Mononuclear cell (primary cell): Measurements from ENCODE around the gene SYNGR4. TPM values are rescaled to one million over a fixed set of nuclear protein-coding genes. Genes with fewer than 3 reads are reported as not detected.
"Not testable (repeated sequence)": the region's sequence is repeated elsewhere in the genome, so short reads cannot be mapped to it uniquely, and the experiment has no call there.

ENCODE experiments used
- H3K27me3 ChIP-seq: 2 replicates; pipeline ENCODE4 v1.6.0; 2011; ENCODE audit warnings: low read length, control low read depth; ENCODE audit not compliant: insufficient read depth
- H3K4me1 ChIP-seq: 2 replicates; pipeline ENCODE4 v1.5.1; 2011; ENCODE audit warnings: mild to moderate bottlenecking, low read length, control low read depth; ENCODE audit not compliant: insufficient read depth
- H3K4me3 ChIP-seq: 2 replicates; pipeline ENCODE4 v1.5.1; 2011; ENCODE audit warnings: mild to moderate bottlenecking, low read length, moderate library complexity
- H3K9me3 ChIP-seq: 2 replicates; pipeline ENCODE4 v1.5.1; 2011; ENCODE audit warnings: low read depth, mild to moderate bottlenecking, control low read depth, low read length
- total RNA-seq: library from RNA; depleted of rRNA; stranded (reverse); fragments of >200 nt; gene quantifications from one replicate; pipeline ENCODE4 v1.2.3, GENCODE V29; 2012

SYNGR4 gene
- total RNA-seq, 1 donor: not detected

DNA sequence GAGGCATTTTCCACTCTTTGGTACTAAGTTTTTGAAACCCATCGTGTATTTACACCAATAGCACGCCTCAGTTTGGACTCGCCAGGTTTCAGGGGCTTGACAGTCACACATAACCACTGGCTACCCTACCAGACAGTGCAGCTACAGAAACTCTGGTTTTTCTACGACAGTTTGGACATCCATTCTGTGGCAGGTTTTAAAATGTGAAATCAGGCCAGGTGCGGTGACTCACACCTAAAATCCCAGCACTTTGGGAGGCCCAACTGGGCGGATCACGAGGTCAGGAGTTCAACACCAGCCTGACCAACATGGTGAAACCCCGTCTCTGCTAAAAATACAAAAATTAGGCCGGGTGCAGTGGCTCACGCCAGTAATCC lies 14.0 kb downstream of the SYNGR4 start:
- Histone ChIP-seq H3K9me3 (no peaks in the 10 kb centered on the region), H3K4me3 (no peak overlapping the region), H3K4me1 (no peaks in the 10 kb centered on the region), H3K27me3 (no peaks in the 10 kb centered on the region)

DNA sequence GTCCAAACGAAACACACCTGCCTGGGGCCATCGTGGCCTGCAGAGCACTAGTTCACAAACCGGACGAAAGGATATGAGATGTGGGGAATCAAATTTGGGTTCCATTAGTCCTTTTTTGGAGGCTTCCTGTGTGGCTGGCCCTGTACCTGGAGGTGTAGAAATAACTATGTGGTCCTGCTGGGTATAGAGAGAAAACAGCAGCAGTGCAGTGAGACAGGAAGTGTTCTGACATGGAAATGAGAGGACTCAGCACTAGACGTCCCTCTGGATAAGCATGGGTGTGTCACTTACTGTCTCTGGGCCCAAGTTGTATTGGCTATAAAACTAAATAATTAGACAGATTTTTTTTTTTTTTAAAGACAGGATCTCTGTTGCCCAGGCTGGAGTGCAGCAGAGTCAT lies 14.9 kb downstream of the SYNGR4 start:
- no peak overlapping the region for H3K4me3 ChIP-seq
- no peaks in the 10 kb centered on the region for H3K27me3 ChIP-seq
- no peaks in the 10 kb centered on the region for H3K9me3 ChIP-seq
- no peaks in the 10 kb centered on the region for H3K4me1 ChIP-seq

DNA sequence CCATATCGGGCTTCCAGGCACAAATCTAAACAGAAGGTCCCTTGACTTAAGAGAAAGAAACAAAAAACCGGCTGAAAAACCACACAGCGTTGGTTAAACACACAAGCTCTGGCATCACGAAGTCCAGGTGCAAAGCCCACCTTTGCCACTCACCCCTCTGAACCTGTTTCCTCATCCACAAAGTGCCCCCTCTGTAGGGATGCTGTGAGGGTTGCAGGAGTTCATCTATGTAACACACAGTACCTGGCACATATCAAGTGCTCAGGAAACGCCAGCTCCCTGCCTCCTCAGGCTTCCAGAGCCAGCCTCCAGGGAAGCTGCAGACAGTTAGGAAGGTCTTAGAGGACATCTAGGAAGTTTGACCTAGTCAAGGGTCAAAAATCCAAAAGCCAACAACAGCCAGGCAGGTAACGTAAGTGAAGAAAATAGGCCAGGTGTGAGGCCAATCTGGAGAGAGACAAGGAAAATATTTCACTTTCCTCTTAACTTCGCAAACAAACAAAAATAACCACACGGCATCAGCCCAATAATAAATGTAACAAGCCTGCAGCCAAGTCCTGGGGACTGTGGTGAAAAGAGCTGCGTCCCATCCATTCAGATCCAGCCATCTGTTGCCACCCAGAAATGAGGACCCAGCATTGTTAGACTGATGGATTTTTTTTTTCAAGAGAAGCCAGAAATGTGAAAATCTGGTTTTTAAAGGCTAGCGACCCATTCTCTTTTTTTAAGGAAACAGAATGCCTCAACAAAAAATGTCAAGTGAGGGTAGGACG lies 17.2 kb downstream of the SYNGR4 start:
- no peaks in the 10 kb centered on the region for H3K4me1 ChIP-seq
- H3K4me3 ChIP-seq: no peak overlapping the region
- H3K9me3 ChIP-seq: no peaks in the 10 kb centered on the region
- H3K27me3 ChIP-seq: no peaks in the 10 kb centered on the region

DNA sequence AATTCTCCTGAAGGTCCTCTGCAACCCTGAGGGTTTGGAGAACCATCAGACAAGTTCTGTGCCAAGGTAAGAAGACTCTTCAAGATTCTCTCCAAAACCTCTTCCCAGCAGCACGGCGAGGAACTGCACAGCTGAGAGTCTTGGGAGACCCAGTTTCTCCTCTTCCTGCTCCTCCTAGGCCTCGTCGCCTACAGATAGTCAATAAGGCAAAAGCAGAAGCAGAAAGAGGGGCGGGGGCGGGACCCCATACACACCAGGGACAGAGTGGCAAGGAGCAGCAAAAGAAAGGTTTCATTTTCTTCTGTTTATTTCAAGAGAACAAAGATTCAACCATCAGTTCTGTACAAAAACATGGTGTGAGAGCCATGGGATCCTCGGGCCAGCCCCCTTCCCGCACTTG lies 18.1 kb downstream of the SYNGR4 start:
- H3K4me3 ChIP-seq: no peak overlapping the region
- H3K27me3 ChIP-seq: no peaks in the 10 kb centered on the region
- no peaks in the 10 kb centered on the region for H3K4me1 ChIP-seq
- no peaks in the 10 kb centered on the region for H3K9me3 ChIP-seq

DNA sequence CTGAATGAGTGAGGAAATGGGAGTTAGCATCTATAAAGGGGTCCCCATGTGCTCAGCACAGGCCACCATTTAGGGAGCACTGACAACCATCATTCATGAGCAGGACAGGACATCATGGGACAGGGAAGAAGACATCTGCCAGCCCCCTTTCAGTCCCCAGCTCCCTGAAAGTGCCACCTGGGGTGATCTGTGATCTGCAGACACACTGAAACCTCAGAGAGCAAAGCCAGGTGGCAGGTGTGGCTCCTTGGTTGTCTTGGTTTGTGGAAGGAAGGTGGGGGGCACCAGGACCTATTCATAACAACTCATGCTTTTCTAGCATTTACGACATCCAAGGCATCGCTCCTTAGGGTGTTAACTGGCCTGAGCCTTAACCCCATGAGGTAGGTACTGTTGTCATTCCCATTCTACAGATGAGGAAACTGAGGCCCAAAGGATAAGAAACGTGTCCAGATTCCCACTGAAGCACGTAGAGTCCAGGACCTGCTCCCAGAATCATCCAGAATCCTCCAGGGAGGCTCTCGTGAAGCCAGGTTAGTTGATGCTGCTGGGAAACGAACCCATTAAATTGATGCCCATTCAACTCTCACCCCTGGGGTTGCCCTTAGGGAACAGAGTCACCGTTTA lies 21.4 kb downstream of the SYNGR4 start:
- Histone ChIP-seq H3K27me3 (no peaks in the 10 kb centered on the region), H3K9me3 (no peaks in the 10 kb centered on the region), H3K4me1 (peaks cover 6% of the 10 kb centered on the region), H3K4me3 (no peak overlapping the region)

DNA sequence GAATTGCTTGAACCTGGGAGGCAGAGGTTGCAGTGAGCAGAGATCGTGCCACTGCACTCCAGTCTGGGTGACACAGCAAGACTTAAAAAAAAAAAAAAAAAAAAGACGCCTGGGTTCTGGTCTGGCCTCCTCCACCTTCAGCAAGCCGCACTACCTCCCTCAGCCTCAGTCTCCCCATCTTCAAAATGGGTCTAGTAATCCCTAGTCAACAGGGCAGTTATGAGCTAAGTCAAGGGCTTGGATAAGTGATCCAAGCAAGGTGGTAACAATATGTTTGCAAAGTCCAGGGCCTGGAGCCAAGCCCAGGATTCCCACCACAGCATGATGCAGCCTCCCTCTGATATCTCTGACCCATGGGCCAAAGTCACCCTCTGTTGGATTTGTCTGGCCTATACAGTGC lies 22.8 kb downstream of the SYNGR4 start:
- H3K9me3 ChIP-seq: no peaks in the 10 kb centered on the region
- peaks cover 12% of the 10 kb centered on the region for H3K4me1 ChIP-seq
- no peak overlapping the region for H3K4me3 ChIP-seq

DNA sequence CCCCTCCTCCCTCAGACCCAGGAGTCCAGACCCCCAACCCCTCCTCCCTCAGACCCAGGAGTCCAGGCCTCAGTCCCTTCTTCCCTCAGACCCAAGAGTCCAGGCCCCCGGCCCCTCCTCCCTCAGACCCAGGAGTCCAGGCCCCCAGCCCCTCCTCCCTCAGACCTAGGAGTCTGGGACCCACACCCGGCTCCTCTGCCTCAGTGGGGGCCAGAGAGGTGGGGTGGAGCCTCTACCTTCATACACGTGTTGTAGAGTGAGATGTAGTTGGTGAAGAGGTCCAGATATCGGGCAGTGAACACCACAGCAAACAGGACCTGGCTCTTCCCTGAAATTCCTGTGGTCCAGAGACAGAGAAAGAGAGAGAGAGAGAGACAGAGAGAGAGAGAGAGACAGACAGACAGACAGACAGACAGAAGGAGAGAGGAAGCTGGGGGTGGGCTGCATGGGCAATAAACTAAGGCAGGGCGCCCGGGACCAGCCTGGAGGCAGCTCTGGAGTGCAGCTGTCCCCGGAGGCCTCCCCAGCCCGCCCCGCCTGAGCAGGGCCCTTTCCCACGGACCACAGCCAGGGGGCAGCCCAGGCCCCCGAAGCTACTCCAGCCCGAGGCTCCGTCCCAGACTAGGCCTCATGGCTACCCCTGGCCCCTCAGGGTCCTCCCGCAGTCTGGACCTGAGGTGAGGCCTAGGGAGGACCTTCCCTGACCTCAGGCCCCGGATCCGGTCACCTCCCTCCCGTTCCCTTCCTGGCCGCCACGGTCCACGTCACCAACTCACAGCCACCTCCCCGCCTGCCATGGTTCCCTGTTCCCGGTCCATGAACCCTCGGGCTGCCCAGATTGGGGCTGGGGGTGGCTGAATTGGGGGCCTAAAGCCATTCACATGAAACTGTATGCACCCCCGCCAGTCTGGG lies 26.3 kb downstream of the SYNGR4 start:
- no peaks in the 10 kb centered on the region for H3K9me3 ChIP-seq
- peak overlapping the region; percentile 87 for H3K4me3 ChIP-seq
- H3K27me3 ChIP-seq: peaks cover 27% of the 10 kb centered on the region
- H3K4me1 ChIP-seq: peaks cover 29% of the 10 kb centered on the region

More for the DNA sequence above, 22.8 kb downstream of the SYNGR4 start:
- H3K27me3 ChIP-seq: no peaks in the 10 kb centered on the region

DNA sequence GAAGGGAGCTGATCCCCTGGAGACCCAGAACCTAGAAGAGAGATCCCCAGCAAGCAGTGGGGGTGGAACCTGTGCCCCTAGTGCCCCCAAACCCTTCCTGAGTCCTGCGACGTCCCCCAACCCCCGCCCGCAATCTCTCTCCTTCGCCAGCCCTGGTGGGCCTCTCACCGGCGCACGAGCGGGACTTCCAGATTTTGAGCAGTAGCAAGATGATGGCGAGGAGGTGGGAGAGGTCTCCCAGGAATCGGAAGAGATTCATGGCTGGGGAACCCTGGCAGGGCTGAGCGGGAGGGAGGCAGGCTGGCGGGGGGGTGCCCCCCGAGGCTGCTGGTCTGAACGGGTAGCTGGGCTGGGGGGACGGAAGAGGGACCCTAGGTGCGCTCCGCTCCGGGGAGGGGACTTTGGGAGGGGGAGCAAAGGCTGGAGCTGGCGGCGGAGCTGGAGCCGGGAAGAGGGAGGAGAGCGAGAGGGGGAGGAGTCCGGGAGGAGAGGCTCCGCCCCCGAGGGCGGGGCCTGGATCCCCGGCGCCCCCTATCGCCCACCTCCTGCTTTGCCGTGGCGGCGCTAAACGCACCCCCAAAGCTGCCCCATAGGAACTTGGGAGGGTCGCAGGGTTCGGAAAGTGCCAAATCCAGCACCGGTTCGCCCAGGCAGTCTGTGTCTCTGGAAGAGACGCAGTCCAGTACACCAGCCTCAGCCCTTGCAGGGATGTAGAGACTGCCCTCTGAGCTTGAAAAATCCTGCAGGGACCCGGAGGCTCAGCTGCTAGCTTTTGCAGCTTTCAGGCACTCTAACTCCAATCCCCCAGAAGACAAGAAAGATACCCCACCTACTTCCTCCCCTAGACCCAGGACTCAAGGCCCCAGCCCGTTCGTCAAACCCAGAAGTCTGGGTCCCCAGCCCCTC lies 27.2 kb downstream of the SYNGR4 start, which contains the start of gene KDELR1:
TSS of gene KDELR1 (minus strand) at position 452 of the 906 bp plus-strand sequence. CDS start at position 259, 193 bp downstream.
- H3K27me3 ChIP-seq: peaks cover 36% of the 10 kb centered on the region
- H3K4me3 ChIP-seq: peak within 1 kb of the TSS; percentile 87
- H3K9me3 ChIP-seq: no peaks in the 10 kb centered on the region
- peaks cover 29% of the 10 kb centered on the region for H3K4me1 ChIP-seq

DNA sequence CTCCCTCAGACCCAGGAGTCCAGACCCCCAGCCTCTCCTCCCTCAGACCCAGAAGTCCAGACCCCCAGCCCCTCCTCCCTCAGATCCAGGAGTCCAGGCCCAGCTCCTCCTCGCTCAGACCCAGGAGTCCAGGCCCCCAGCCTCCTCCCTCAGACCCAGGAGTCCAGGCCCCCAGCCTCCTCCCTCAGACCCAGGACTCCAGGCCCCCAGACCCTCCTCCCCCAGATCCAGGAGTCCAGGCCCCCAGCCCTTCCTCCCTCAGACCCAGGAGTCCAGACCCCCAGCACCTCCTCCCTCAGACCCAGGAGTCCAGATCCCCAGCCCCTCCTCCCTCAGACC lies 27.8 kb downstream of the SYNGR4 start:
- H3K4me3 ChIP-seq, H3K9me3 ChIP-seq: not testable (repeated sequence)
- Histone ChIP-seq H3K4me1 (peaks cover 29% of the 10 kb centered on the region), H3K27me3 (peaks cover 41% of the 10 kb centered on the region)

DNA sequence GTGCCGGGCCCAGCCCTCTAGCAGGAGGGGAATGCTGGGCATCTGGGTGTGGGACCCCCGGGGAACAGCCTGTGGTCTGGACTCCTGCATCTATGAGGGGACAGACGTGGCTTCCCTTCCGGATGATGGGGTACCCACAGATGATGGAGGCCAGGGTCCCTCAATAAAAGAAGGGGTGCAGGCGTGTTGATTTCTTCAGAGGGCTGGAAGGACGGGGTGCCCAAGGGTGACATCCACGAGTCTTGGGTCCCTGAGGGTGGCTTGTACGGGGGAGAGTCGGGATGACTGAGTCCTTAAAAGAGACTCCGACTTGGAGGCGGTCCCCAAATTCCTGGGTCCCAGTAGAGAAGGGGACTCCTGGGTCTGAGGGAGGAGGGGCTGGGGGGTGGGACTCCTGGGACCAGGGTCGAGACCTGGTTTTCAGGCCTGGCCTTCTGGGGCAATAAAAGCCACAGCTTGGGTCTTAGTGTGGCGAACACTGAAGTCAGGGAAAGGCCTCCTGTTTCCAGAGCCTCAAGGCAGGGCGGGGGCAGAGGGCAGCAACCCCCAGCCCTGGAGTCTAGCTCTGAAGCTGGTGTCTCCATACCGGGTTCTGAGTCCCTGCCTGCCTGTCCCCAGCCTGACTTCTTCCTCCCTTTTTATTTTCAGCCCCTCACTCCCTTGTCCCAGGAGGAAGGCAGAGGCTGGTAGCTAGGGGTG lies 28.8 kb downstream of the SYNGR4 start:
- Histone ChIP-seq H3K4me1 (peaks cover 39% of the 10 kb centered on the region), H3K4me3 (no peak overlapping the region), H3K9me3 (no peaks in the 10 kb centered on the region), H3K27me3 (peaks cover 49% of the 10 kb centered on the region)

DNA sequence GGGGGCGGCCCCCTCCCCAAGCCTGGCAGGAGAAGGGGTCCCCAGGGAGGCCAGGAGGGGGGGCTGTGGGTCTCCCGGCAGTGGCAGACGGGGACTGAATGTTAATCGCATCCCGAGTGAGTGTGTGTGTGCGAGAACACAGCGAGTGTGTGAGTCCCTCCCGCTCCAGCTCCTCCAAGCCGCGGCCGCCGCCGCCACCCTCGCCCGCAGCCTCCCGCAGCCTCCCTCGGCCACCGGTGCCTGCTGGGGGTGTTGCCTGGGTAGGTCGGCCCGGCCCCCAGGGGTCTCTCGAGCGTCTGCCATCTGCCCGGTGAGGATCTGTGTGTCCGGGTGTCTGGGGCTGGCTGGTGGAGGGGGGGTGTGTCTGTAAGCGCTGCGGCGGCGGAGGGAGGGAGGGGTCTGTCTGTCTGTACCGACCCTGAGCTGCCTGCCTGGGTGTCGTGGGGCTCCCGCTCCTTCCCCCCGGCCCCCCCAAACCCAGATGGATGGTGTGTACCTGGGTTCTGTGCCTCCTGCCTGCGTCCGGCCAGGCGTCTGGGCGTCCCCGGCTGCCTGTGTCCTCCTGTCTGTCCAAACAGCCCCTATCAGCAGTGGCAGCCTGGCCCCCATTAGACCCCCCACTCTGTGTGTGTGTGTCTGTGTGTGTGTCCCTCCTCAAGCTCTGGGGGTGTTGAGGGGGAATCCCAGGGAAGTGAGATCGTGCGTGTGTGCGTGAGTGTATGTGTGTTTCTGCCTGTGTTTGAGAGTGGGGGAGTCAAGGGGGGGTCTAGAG lies 29.6 kb downstream of the SYNGR4 start, which contains the start of gene GRIN2D:
TSS of gene GRIN2D (plus strand) at position 110 of the 772 bp plus-strand sequence. CDS start 4,725 bp downstream, outside the sequence.
- Histone ChIP-seq H3K4me3 (no peak within 1 kb of the TSS), H3K9me3 (no peaks in the 10 kb centered on the region), H3K27me3 (peaks cover 49% of the 10 kb centered on the region), H3K4me1 (peaks cover 41% of the 10 kb centered on the region)

DNA sequence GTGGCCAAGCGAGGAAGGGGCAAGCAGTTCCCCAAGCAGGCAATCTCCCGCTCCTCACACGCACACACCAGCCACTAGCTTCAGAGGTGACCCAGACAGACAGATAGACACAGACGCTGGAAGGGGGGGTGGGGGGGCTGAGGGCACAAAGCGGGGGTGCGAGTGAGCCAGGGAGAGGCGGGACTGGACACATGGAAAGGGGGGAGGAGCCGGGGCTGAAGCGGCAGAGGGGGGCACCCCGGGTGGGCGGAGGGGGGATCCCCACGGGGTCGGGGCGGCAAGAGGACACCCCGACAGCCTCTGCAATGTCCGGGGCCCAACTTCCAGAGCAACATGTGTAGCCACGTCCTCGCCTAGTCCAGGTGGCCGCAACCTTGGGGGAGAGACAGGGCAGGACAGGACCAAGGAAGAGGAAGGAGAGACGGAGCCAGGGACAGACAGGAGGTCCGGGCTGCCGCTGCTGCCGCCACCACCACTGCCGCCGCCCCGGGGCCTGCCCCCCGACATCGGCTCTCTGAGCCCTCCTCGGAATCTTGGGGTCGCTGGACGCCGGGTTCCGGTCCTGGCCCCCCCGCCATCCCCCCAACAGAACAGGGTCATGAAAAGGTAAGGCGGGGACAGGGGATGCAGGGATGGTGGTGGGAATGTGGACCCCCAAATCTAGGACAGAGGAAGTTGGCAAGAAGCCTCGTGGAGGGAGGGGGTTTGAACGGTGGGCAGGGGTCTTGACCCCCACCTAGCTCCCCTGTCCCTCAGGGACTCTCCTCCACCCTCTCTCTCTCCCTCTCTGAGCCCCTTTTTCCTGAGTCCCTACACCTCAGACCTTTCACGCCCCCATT lies 30.4 kb downstream of the SYNGR4 start:
- peaks cover 49% of the 10 kb centered on the region for H3K27me3 ChIP-seq
- no peaks in the 10 kb centered on the region for H3K9me3 ChIP-seq
- H3K4me1 ChIP-seq: peaks cover 41% of the 10 kb centered on the region
- H3K4me3 ChIP-seq: no peak overlapping the region

DNA sequence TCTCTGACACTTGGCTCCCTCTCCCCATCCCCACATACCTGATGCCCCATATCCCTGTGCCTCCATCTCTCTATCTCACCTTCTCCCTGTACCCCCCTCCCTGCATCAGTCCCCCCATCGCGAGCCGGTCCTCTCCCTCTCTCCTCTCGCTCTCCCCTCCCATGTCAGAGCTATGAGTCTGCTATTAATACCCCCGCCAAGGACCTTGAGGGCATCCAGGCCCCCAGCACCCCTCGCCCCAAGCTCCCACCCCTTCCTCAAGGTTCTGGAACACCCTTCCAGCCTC lies 30.9 kb downstream of the SYNGR4 start:
- peaks cover 43% of the 10 kb centered on the region for H3K4me1 ChIP-seq
- H3K4me3 ChIP-seq: no peak overlapping the region
- no peaks in the 10 kb centered on the region for H3K9me3 ChIP-seq
- peaks cover 49% of the 10 kb centered on the region for H3K27me3 ChIP-seq
